Left cardiac atrium (tissue), 4 donors: ENCODE results near the gene ANKRD23. TPM values are rescaled to one million over a fixed set of nuclear protein-coding genes. Genes with fewer than 3 reads are reported as not detected.

Source experiments
- ATAC-seq, 2 donors: fragments of 200-7000 bp; cut with Tn5 transposase; one replicate each; pipeline ENCODE4 v1.9.1; 2020; ENCODE audit warnings: mild to moderate bottlenecking in 2 of 2, moderate library complexity in 2 of 2
- DNase-seq: peaks from one replicate; pipeline ENCODE4 v3.0.0-alpha.2; 2020
- intact Hi-C, 2 donors: fragments of 100-400 bp; cut with DNase I; formaldehyde crosslinking; loops; one replicate each; pipeline versions ENCODE4 v1.14.1 to v1.15.1; 2022 to 2023
- microRNA-seq, 2 donors: library from miRNA; unstranded; fragments of <30 nt; microRNA quantifications; one replicate each; pipeline ENCODE4 v1.2.0, GENCODE V29; 2020
- total RNA-seq, 2 donors: library from RNA; stranded (reverse); fragmentation: NEBNext Ultra II Directional; extraction: Animal tissue kit (Norgen Biotek cat#: 25700); gene quantifications; one replicate each; pipeline ENCODE4 v1.2.1, GENCODE V29; 2021
- donor health status: DM: no; HTN: yes; CAD: no.
- donor health status: DM: no; HTN: yes; CAD: no; lungs with severe emphysema.
- donor health status: DM: yes; HTN: yes; CAD: no.
- donor health status: Dilated cardiomyopathy.

The ANKRD23 gene
- total RNA-seq, 2 donors from 2014 or later, result 18.4 to 24.7 TPM

GRCh38 chr2:96792772-96793749, 50.8 kb downstream of the ANKRD23 start:
- DNase-seq (no peak), ATAC-seq (peak in 1 of 2 donors; percentile 19)
- intact Hi-C loops, result no loop called here

GRCh38 chr2:96789245-96789617, 54.6 kb downstream of the ANKRD23 start:
- intact Hi-C loops, result no loop called here
- no peak for DNase-seq
- peak in 1 of 2 donors; percentile 3 for ATAC-seq

- ATAC-seq (peak; percentile 87 to 96), DNase-seq (peak; percentile 65)
- intact Hi-C loops, result no loop called here
Measured at GRCh38 chr2:96788442-96789244, 55.2 kb downstream of the ANKRD23 start.

Small RNA genes lying within 50 kb of the gene (microRNA-seq; reads per million reads assigned to microRNA genes)
- 1.2 to 2.5 reads per million in 2 donors for gene MIR3127

Other genes with a start within 250 kb of the ANKRD23 start
- 10 to 100 TPM; 26.9 to 27.6 TPM for gene KANSL3, start 205.7 kb downstream of the ANKRD23 start, total RNA-seq
- gene FER1L5, start 201.3 kb downstream of the ANKRD23 start, total RNA-seq, result under 1 TPM in 1 of 2 donors, not detected in 1; 0.06 TPM
- gene LMAN2L, start 104.0 kb downstream of the ANKRD23 start, total RNA-seq, result 10 to 100 TPM; 11.7 to 22.1 TPM
- 10 to 100 TPM; 16.8 to 29.5 TPM for gene CNNM4, start 83.1 kb downstream of the ANKRD23 start, total RNA-seq
- gene CNNM3, start 27.8 kb downstream of the ANKRD23 start, total RNA-seq, result 10 to 100 TPM in 1 of 2 donors, 1 to 10 TPM in 1; 9.6 to 10.3 TPM
- gene ANKRD39, start 14.0 kb upstream of the ANKRD23 start, total RNA-seq, result 10 to 100 TPM; 11.9 to 12.4 TPM
- gene SEMA4C, start 26.1 kb upstream of the ANKRD23 start, total RNA-seq, result 10 to 100 TPM; 22.1 to 24.8 TPM
- gene FAM178B, start 142.6 kb upstream of the ANKRD23 start, total RNA-seq, result under 1 TPM in 1 of 2 donors, not detected in 1; 0.44 TPM